Posterior vena cava (tissue), 2 donors: ENCODE data around the gene AHNAK2. TPM values are rescaled to one million over a fixed set of nuclear protein-coding genes. Genes with fewer than 3 reads are reported as not detected.
"Not testable (repeated sequence)": the region's sequence is repeated elsewhere in the genome, so short reads cannot be mapped to it uniquely, and the experiment has no call there.

Experiments used
- DNase-seq: peaks from one replicate; pipeline ENCODE4 v3.0.0-alpha.2; 2020; ENCODE audit warnings: low spot score
- intact Hi-C, 2 donors: fragments of 100-400 bp; cut with DNase I; formaldehyde crosslinking; loops; one replicate each; pipeline versions ENCODE4 v1.14.1 to v1.14.2; 2022 to 2023
- total RNA-seq, 2 donors: library from RNA; stranded (reverse); fragmentation: NEBNext Ultra II Directional; extraction: Animal tissue kit (Norgen Biotek cat#: 25700); gene quantifications; one replicate each; pipeline ENCODE4 v1.2.1, GENCODE V29; 2021
- donor health status: DM: yes; HTN: yes; CAD: no.
- donor health status: DM: yes; HTN: yes; CAD: no.

Gene AHNAK2
- total RNA-seq, 2 donors from 2014 or later = 242 to 274 TPM

GRCh38 chr14:104924421-104925213, 53.6 kb downstream of the AHNAK2 start, which contains the start of gene PLD4:
PLD4 (plus strand) TSS chr14:104924879; CDS start chr14:104927141, 2,262 bp downstream.
- DNase-seq = peak; percentile 64
- intact Hi-C loops = no loop called here

GRCh38 chr14:104923640-104924420, 54.3 kb downstream of the AHNAK2 start:
- DNase-seq = peak; percentile 58
- intact Hi-C loops = no loop called here

- intact Hi-C loops = no loop called here
- DNase-seq = no peak
Measured at GRCh38 chr14:104919993-104920315, 58.2 kb downstream of the AHNAK2 start.

- DNase-seq = peak; percentile 56
- intact Hi-C loops = not testable (repeated sequence)
Measured at GRCh38 chr14:104919152-104919992, 58.8 kb downstream of the AHNAK2 start.

- DNase-seq = peak; percentile 36
- intact Hi-C loops = no loop called here
Measured at GRCh38 chr14:104917993-104918392, 60.2 kb downstream of the AHNAK2 start.

GRCh38 chr14:104917116-104917515, 61.1 kb downstream of the AHNAK2 start:
- DNase-seq = peak; percentile 2
- intact Hi-C loops = no loop called here

GRCh38 chr14:104913435-104913834, 64.7 kb downstream of the AHNAK2 start:
- intact Hi-C loops = no loop called here
- no peak for DNase-seq

GRCh38 chr14:104912053-104912452, 66.1 kb downstream of the AHNAK2 start:
- DNase-seq = no peak
- intact Hi-C loops = no loop called here

GRCh38 chr14:104908303-104908702, 69.9 kb downstream of the AHNAK2 start:
- no peak for DNase-seq
- intact Hi-C loops = no loop called here

GRCh38 chr14:104905579-104905933, 72.6 kb downstream of the AHNAK2 start:
- intact Hi-C loops, DNase-seq: not testable (repeated sequence)

GRCh38 chr14:104904650-104905578, 73.3 kb downstream of the AHNAK2 start:
- peak; percentile 34 for DNase-seq
- intact Hi-C loops = not testable (repeated sequence)

GRCh38 chr14:104903990-104904389, 74.2 kb downstream of the AHNAK2 start:
- DNase-seq = no peak
- intact Hi-C loops = no loop called here

- intact Hi-C loops = no loop called here
- DNase-seq = no peak
Measured at GRCh38 chr14:104900639-104901512, 77.3 kb downstream of the AHNAK2 start.

GRCh38 chr14:104899781-104900180, 78.4 kb downstream of the AHNAK2 start:
- intact Hi-C loops = loop anchor here (5.0 to 10.0 kb wide), 2 partner anchors 68 to 155 kb away; no protein-coding TSS in a partner anchor
- DNase-seq = no peak

- intact Hi-C loops = loop anchor here (5.0 to 10.0 kb wide), 2 partner anchors 68 to 156 kb away; no protein-coding TSS in a partner anchor
Measured at GRCh38 chr14:104898870-104899510, 79.2 kb downstream of the AHNAK2 start.

GRCh38 chr14:104898195-104898558, 80.0 kb downstream of the AHNAK2 start:
- intact Hi-C loops = loop anchor here (5.0 to 10.0 kb wide), 2 partner anchors 69 to 157 kb away; no protein-coding TSS in a partner anchor

More at GRCh38 chr14:104898870-104899510, 79.2 kb downstream of the AHNAK2 start:
- peak; percentile 80 for DNase-seq

More at GRCh38 chr14:104898195-104898558, 80.0 kb downstream of the AHNAK2 start:
- no peak for DNase-seq
